Uterus (tissue), 2 donors: Measurements from ENCODE around the gene PPP6R2.

ENCODE experiments used
- POLR2A ChIP-seq, 2 donors: fragments of 450-650 bp; IDR thresholded peaks; one replicate each; pipeline ENCODE4 v1.6.1; 2016; ENCODE audit warnings: antibody characterized with exemption in 2 of 2, mild to moderate bottlenecking in 1 of 2, moderate library complexity in 1 of 2
- TF ChIP-seq, protein P1 (sequence below), 4 experiments: fragments of 200-600 bp in 2 of 4; fragments of 450-650 bp in 2 of 4; sonication (generic) in 2 of 4; IDR thresholded peaks; one replicate each; pipeline ENCODE4 v1.5.1; 2016 to 2019; ENCODE audit warnings: antibody characterized with exemption in 4 of 4, mild to moderate bottlenecking in 2 of 4, moderate library complexity in 1 of 4

DNA sequence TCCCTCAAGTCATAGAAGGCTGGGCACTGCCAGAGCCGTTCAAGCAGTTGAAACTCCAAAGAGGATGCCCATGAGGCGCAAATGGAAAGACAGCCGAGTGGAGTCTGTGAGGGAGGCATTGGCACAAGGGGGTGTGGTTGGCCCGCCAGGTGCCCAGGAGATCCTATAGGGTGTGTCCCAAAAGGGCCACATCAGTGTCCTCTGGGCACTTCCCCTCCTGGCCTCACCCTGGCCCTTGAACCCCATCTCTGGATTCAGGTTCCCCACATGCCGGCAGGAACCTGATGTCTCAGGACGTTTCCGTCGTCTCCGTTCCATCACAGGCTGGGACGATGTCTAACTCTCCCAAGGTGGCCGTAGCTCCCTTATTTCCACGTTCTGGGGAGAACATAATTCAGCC, 77.5 kb downstream of the PPP6R2 start:
- TF ChIP-seq, protein P1, sequence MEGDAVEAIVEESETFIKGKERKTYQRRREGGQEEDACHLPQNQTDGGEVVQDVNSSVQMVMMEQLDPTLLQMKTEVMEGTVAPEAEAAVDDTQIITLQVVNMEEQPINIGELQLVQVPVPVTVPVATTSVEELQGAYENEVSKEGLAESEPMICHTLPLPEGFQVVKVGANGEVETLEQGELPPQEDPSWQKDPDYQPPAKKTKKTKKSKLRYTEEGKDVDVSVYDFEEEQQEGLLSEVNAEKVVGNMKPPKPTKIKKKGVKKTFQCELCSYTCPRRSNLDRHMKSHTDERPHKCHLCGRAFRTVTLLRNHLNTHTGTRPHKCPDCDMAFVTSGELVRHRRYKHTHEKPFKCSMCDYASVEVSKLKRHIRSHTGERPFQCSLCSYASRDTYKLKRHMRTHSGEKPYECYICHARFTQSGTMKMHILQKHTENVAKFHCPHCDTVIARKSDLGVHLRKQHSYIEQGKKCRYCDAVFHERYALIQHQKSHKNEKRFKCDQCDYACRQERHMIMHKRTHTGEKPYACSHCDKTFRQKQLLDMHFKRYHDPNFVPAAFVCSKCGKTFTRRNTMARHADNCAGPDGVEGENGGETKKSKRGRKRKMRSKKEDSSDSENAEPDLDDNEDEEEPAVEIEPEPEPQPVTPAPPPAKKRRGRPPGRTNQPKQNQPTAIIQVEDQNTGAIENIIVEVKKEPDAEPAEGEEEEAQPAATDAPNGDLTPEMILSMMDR (IDR thresholded peaks at IDR 0.05): no peak
- no peak for TF ChIP-seq POLR2A (IDR thresholded peaks at IDR 0.05)
